Stimulated activated memory B cell treated with anti-CD40 and anti-IgM and Interleukin-4, amounts not matched to agents 10 μg/mL and 1 μg/mL and 100 μg/mL, for 72 hours (primary cell): ENCODE data around the gene SON.
"Not testable (repeated sequence)": the region's sequence is repeated elsewhere in the genome, so short reads cannot be mapped to it uniquely, and the experiment has no call there.

Source experiments
- ATAC-seq: fragments of 150-1000 bp; cut with Tn5 transposase; 2 replicates; pipeline ENCODE4 v1.10.0; 2021
- H3K27ac Mint-ChIP-seq: one replicate; pipeline ENCODE4 v1.8.0; 2022; ENCODE audit warnings: mild to moderate bottlenecking, mixed read lengths
- H3K27me3 Mint-ChIP-seq: one replicate; pipeline ENCODE4 v1.8.0; 2022; ENCODE audit warnings: mixed read lengths
- H3K36me3 Mint-ChIP-seq: one replicate; pipeline ENCODE4 v1.8.0; 2022; ENCODE audit warnings: mixed read lengths
- H3K4me1 Mint-ChIP-seq: one replicate; pipeline ENCODE4 v1.8.0; 2022; ENCODE audit warnings: mixed read lengths
- H3K4me3 Mint-ChIP-seq: one replicate; pipeline ENCODE4 v1.8.0; 2022; ENCODE audit warnings: mild to moderate bottlenecking, moderate library complexity, mixed read lengths
- H3K9me3 Mint-ChIP-seq: one replicate; pipeline ENCODE4 v1.8.0; 2022; ENCODE audit warnings: mixed read lengths

SON gene, protein sequence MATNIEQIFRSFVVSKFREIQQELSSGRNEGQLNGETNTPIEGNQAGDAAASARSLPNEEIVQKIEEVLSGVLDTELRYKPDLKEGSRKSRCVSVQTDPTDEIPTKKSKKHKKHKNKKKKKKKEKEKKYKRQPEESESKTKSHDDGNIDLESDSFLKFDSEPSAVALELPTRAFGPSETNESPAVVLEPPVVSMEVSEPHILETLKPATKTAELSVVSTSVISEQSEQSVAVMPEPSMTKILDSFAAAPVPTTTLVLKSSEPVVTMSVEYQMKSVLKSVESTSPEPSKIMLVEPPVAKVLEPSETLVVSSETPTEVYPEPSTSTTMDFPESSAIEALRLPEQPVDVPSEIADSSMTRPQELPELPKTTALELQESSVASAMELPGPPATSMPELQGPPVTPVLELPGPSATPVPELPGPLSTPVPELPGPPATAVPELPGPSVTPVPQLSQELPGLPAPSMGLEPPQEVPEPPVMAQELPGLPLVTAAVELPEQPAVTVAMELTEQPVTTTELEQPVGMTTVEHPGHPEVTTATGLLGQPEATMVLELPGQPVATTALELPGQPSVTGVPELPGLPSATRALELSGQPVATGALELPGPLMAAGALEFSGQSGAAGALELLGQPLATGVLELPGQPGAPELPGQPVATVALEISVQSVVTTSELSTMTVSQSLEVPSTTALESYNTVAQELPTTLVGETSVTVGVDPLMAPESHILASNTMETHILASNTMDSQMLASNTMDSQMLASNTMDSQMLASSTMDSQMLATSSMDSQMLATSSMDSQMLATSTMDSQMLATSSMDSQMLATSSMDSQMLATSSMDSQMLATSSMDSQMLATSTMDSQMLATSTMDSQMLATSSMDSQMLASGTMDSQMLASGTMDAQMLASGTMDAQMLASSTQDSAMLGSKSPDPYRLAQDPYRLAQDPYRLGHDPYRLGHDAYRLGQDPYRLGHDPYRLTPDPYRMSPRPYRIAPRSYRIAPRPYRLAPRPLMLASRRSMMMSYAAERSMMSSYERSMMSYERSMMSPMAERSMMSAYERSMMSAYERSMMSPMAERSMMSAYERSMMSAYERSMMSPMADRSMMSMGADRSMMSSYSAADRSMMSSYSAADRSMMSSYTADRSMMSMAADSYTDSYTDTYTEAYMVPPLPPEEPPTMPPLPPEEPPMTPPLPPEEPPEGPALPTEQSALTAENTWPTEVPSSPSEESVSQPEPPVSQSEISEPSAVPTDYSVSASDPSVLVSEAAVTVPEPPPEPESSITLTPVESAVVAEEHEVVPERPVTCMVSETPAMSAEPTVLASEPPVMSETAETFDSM (N-terminal part only)

DNA sequence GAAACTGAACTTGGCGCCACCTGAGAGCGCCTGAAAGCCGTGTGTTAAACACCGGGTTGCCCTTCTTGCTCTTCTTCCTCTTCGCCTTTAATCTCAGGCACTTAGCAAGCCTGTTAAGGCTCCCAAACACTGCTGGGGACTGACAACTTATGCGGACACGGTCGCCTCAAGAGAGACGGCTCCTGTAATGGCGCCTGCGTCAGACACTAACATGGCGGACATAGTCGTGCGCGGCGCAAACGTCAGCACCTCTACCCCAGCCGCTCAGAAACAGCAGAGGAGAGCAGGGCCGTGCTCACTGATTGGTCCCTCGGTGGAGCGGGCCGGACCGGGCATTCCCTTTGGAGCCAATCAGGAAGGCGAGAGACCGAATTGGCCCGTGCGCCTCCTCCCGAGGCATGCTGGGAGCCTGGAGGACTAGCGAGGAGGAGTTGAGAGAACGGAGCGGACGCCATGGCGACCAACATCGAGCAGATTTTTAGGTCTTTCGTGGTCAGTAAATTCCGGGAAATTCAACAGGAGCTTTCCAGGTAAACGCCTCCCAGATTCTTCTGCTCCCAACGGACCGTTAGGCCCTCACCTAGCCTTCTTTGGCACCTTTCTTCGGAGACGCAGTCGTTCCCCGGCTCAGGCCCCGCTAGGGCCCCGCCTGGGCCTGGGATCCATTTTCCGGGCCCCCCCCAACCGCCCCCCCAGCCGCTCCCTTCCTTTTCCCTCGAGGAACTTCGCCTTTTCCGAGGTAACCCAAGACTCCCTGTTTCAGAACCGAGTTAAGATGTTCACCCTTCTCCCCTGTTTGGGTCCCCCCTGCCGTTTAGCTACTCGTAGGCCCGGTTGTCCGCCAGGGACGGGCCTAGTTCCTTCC lies at the start of gene SON:
SON (plus strand) TSS at position 399 of the 865 bp plus-strand sequence; CDS start at position 454, 55 bp downstream.
- Mint-ChIP-seq H3K27me3 (no peaks in the 10 kb centered on the region), H3K27ac (peak within 1 kb of the TSS; percentile 97), H3K4me3 (peak within 1 kb of the TSS; percentile 98), H3K36me3 (peaks cover 6% of the 10 kb centered on the region), H3K4me1 (peaks cover 33% of the 10 kb centered on the region), H3K9me3 (no peaks in the 10 kb centered on the region)
- peak; percentile 99 for ATAC-seq

DNA sequence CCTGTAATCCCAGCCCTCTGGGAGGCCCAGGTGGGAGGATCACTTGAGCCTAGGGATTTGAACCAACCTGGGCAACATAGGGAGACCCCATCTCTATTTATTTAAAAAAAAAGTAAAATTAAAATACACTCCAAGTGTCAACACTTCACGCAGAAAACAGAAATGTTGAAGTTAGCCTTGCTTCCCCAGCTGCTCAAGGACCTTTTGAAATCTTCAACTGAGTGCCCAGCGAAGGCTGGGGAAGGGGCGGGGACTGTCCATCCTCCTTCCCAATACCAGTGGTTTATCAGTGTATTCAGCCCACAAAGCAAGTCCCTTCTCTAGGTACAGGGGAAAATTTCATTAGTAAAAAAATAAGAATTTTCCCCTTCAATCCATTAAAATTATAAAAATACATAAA lies 49.1 kb upstream of the SON start:
- Mint-ChIP-seq H3K9me3 (no peaks in the 10 kb centered on the region), H3K27ac (no peak overlapping the region), H3K36me3 (peaks cover under 1% of the 10 kb centered on the region), H3K4me3 (no peak overlapping the region), H3K4me1 (peaks cover 4% of the 10 kb centered on the region), H3K27me3 (no peaks in the 10 kb centered on the region)
- no peak for ATAC-seq

DNA sequence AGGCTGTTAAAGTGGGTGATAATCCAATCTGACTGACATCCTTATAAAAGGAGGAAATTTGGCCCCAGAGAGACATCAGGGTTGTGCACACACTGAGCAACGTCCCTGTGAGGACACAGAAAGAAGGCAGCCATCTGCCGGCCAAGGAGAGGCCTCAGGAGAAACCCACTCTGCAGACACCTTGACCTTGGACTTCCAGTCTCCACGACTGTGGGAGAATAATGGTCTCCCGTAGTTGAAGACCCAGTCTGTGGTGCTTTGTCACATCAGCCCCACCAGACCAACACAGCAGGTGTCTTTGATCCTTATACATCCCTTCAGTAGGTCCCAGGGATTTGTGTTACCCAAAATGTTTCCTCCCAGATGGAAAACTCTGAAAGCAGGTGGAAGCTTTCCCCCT lies 47.1 kb upstream of the SON start:
- Mint-ChIP-seq H3K27ac (no peak overlapping the region), H3K4me1 (peaks cover 4% of the 10 kb centered on the region), H3K27me3 (no peaks in the 10 kb centered on the region), H3K9me3 (no peaks in the 10 kb centered on the region), H3K36me3 (no peaks in the 10 kb centered on the region), H3K4me3 (no peak overlapping the region)
- ATAC-seq, result no peak

DNA sequence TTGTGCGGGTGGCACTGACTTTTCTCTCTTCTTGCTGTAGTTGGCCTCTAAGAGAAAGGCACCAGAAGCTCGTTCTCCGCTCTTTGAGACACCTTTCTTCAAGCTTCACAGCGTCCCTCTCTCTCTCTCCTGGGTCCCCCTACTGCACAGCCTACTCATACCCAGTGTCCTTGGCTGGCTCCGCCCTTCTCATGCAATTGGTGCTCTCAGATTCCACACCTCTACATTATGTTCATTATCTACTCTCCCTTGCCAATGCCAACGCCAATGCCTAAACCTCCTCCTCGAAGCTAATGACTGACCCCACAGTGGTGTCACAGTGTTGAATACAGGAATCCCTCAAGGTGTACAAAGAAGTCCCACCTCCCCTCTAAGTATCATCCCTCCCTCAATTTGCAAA lies 46.5 kb upstream of the SON start:
- H3K36me3 Mint-ChIP-seq, result no peaks in the 10 kb centered on the region
- no peak for ATAC-seq
- H3K9me3 Mint-ChIP-seq, result no peaks in the 10 kb centered on the region
- no peak overlapping the region for H3K27ac Mint-ChIP-seq
- H3K27me3 Mint-ChIP-seq, result no peaks in the 10 kb centered on the region
- H3K4me1 Mint-ChIP-seq, result peaks cover 4% of the 10 kb centered on the region
- H3K4me3 Mint-ChIP-seq, result no peak overlapping the region

DNA sequence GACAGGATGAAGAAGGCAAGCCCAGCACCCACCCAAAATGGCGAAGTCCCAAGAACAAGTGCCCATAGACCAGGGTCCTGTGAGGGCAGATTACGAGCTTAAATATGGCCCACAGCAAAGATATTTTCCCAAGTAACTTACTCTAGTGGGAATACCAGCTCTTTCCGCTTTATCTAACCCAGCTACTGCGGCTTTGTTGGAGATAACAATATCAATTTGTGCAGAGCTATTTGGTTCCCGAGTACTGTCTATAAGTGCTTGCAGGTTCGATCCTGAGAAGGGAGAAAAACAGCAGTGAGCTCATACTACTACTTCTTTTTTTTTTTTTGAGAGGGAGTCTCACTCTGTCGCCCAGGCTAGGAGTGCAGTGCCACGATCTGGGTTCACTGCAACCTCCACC lies 37.0 kb upstream of the SON start:
- Mint-ChIP-seq H3K4me1 (no peaks in the 10 kb centered on the region), H3K27me3 (no peaks in the 10 kb centered on the region), H3K9me3 (peaks cover 3% of the 10 kb centered on the region), H3K27ac (no peak overlapping the region), H3K36me3 (peaks cover 67% of the 10 kb centered on the region), H3K4me3 (no peak overlapping the region)
- no peak for ATAC-seq

DNA sequence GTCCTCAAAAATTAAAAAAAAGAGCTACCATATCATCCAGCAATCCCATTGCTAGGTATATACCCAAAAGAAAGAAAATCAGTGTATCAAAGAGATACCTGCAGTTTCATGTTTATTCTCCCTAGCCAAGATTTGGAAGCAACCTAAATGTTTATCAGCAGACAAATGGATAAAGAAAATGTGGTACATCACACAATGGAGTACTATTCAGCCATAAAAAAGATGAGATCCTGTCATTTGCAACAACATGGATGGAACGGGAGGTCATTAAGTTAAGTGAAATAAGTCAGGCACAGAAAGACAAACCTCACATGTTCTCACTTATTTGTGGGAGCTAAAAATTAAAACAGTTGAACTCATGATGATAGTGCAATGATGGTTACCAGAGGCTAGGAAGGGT lies 35.8 kb upstream of the SON start:
- ATAC-seq, H3K4me1 Mint-ChIP-seq, H3K9me3 Mint-ChIP-seq, H3K27ac Mint-ChIP-seq, H3K4me3 Mint-ChIP-seq, H3K27me3 Mint-ChIP-seq: not testable (repeated sequence)
- peaks cover 74% of the 10 kb centered on the region for H3K36me3 Mint-ChIP-seq

DNA sequence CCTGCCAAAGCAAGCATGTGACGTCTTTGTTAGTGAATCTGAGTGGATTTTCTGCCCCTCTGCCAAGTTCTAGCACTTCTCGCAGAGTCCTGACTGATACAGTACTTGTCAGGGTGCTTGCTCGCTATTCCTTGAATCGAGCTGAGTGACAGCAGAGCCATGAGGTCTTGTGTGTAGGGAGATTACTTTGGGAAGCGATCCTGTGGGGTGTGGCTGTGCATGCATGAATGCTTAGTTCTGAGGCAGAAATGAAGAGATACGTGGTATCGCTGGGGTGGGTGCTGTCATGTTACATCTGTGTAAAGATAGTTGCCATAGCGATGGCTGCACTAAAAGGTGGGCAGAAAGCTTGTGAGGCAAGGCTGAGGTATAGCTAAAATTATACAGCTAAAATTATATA lies 32.0 kb upstream of the SON start:
- Mint-ChIP-seq H3K27me3 (no peaks in the 10 kb centered on the region), H3K4me3 (no peak overlapping the region), H3K4me1 (no peaks in the 10 kb centered on the region), H3K36me3 (peaks cover 74% of the 10 kb centered on the region), H3K27ac (no peak overlapping the region), H3K9me3 (peaks cover 3% of the 10 kb centered on the region)
- no peak for ATAC-seq

DNA sequence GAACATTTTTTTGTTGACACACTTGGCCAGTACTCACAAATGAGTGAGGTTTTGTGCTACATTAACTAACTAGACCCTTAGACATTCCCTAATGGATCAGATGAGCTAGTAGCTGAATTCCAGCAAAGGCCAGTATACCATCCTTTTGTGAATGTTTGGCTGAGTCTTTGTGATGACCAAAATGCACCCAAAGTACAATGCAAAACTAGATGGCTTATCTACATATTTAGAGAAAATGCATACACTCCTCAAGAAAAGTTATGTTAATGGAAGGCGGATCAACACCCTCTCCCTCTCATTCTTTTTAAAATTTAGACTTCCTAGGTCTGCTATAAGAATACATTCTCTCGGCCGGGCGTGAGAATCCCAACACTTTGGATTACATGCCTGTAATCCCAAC lies 31.2 kb upstream of the SON start:
- peaks cover 3% of the 10 kb centered on the region for H3K9me3 Mint-ChIP-seq
- ATAC-seq, result no peak
- no peaks in the 10 kb centered on the region for H3K4me1 Mint-ChIP-seq
- H3K27ac Mint-ChIP-seq, result no peak overlapping the region
- peaks cover 77% of the 10 kb centered on the region for H3K36me3 Mint-ChIP-seq
- no peaks in the 10 kb centered on the region for H3K27me3 Mint-ChIP-seq
- H3K4me3 Mint-ChIP-seq, result no peak overlapping the region

DNA sequence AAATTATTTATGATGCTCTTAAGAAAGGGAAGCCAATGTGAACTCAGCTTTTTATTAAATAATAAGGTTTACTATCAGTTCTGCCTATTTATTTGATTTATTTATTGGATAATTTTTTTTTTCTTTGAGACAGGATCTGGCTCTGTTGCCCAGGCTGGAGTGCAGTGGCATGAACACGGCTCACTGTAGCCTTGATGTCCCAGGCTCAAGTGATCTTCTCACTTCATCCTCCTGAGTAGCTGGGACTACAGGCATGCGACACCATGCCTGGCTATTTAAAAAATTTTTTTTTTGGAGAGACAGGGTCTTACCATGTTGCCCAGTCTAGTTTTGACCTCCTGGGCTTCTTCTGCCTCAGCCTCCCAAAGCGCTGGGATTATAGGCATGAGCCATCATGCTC lies 30.4 kb upstream of the SON start:
- Mint-ChIP-seq H3K36me3 (peaks cover 77% of the 10 kb centered on the region), H3K9me3 (no peaks in the 10 kb centered on the region), H3K27ac (no peak overlapping the region), H3K4me3 (no peak overlapping the region), H3K27me3 (no peaks in the 10 kb centered on the region), H3K4me1 (no peaks in the 10 kb centered on the region)
- no peak for ATAC-seq

DNA sequence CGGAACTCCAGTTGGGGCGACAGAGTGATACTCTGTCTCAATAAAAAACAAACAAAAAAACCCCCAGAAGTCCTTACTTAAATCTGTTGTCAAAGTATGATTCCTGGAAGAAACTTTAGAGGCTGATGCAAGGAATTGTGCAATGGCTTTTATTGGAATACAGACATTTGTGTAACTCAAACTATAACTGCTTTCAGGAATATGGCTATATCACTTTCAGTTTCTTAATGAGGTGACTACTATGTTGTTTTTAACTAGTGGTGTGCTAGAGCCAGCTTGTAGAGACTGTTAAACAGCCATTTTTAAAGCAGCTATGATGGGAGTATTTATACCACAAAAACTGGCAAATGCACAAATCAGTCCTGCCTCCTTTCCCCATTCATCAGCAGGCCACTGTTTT lies 28.6 kb upstream of the SON start:
- no peaks in the 10 kb centered on the region for H3K4me1 Mint-ChIP-seq
- H3K27me3 Mint-ChIP-seq, result no peaks in the 10 kb centered on the region
- no peak overlapping the region for H3K27ac Mint-ChIP-seq
- no peak overlapping the region for H3K4me3 Mint-ChIP-seq
- H3K9me3 Mint-ChIP-seq, result no peaks in the 10 kb centered on the region
- no peak for ATAC-seq
- H3K36me3 Mint-ChIP-seq, result peaks cover 72% of the 10 kb centered on the region

DNA sequence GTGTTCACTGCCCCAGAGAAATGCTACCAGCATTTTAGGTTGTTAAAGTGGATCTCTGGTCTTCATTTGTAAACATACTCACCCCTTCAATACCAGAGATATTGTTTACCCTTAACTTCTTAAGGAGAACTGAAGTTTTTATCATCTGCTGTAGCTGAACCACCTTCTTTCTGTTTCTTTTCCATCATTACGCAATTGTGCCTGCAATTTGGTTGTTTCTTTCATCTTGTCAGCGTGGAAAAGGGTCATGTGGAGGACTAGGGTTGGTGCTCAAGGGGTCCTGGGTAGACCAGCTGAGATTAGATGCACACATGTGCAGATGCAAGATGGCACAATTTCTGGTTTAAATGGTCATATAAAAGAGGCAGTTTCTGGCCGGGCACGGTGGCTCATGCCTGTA lies 23.9 kb upstream of the SON start:
- H3K27me3 Mint-ChIP-seq, result no peaks in the 10 kb centered on the region
- no peaks in the 10 kb centered on the region for H3K9me3 Mint-ChIP-seq
- no peak for ATAC-seq
- no peaks in the 10 kb centered on the region for H3K4me1 Mint-ChIP-seq
- peaks cover 54% of the 10 kb centered on the region for H3K36me3 Mint-ChIP-seq
- H3K4me3 Mint-ChIP-seq, result no peak overlapping the region
- H3K27ac Mint-ChIP-seq, result no peak overlapping the region

DNA sequence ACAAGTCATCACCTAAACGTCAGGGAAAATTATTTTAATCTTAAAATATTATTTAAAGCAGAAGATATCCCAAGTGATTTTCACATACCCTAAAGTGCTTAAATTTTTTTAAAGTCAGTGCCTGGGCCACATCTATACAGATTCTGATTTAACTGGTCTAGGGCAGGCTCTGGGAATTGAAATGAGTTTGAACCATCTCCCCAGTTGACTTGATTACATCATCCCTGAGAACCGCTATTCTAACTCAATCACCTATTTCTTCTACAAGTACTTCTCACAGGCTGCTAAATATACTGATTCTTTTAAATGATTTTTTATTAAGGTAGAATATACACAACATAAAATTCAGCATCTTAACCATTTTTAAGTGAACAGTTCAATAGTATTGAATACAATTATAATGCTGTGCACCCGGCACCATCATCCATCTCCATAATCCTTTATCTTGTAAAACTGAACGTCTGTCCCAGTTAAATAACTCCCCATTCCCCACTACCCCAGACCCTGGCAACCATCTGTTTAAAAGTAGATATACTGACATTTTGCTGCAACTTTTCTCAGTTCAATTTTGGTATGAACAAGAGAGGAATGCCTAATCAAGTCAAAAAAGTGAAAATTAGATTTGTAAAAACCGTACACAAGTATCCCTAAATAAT lies 20.4 kb upstream of the SON start:
- Mint-ChIP-seq H3K4me1 (no peaks in the 10 kb centered on the region), H3K27ac (no peak overlapping the region), H3K36me3 (peaks cover 40% of the 10 kb centered on the region), H3K9me3 (no peaks in the 10 kb centered on the region), H3K27me3 (no peaks in the 10 kb centered on the region), H3K4me3 (no peak overlapping the region)
- ATAC-seq, result no peak

DNA sequence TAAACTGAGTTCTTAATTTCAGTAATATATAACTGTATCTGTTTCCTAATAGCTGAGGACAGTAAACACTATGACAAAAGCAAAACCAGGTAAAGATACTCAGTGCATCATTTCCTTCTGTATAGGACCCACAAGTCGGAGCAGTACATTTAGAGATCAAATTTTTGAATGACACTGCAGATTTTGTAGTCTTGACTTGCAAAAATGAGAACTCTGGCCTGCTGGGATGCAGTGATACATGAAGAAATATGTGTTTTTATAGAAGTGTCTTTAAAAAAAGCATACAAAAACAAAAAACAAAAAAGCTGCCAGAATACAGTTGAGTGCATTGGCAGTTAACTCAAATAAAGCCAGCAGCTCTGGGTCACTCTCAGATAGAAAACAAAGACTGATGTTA lies 19.9 kb upstream of the SON start:
- H3K27ac Mint-ChIP-seq, result no peak overlapping the region
- H3K4me1 Mint-ChIP-seq, result no peaks in the 10 kb centered on the region
- peaks cover 41% of the 10 kb centered on the region for H3K36me3 Mint-ChIP-seq
- H3K9me3 Mint-ChIP-seq, result no peaks in the 10 kb centered on the region
- no peak overlapping the region for H3K4me3 Mint-ChIP-seq
- no peaks in the 10 kb centered on the region for H3K27me3 Mint-ChIP-seq
- no peak for ATAC-seq

DNA sequence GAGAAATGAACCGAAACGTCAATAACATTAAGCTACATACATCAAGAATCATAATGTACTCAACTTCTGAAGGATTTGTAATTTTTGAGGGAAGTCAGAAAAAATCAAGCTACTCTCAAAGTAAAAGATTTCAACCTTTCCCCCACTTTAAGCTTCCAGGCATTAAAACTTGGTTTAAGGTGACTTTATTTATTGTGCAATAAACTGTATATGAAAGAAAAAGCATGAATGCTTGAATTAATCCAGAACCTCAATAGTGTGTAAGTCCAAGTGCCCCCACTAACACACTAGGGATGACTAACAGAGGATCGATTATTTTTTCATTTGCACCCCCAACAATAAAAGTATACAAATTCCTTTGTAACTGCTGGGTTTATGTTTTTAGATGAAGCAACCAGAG lies 11.8 kb upstream of the SON start:
- no peak overlapping the region for H3K4me3 Mint-ChIP-seq

More for the DNA sequence above, 11.8 kb upstream of the SON start:
- Mint-ChIP-seq H3K27ac (no peak overlapping the region), H3K9me3 (no peaks in the 10 kb centered on the region), H3K27me3 (no peaks in the 10 kb centered on the region), H3K4me1 (no peaks in the 10 kb centered on the region), H3K36me3 (peaks cover 47% of the 10 kb centered on the region)
- ATAC-seq, result no peak
